Nephron progenitor cell (in vitro differentiated cells): ENCODE data around the gene CIBAR2.
A peak's percentile ranks its signal among the peaks of the same experiment; 100 is the strongest.

Experiments used
- DNase-seq: peaks from one replicate; pipeline ENCODE4 v3.0.0; 2021
- H3K27ac Mint-ChIP-seq: 2 replicates; pipeline ENCODE4 v1.8.0; 2021; ENCODE audit warnings: mild to moderate bottlenecking, moderate library complexity, mixed read lengths
- H3K27me3 Mint-ChIP-seq: 2 replicates; pipeline ENCODE4 v1.8.0; 2021; ENCODE audit warnings: mild to moderate bottlenecking, low read depth, mixed read lengths; ENCODE audit not compliant: poor library complexity
- H3K36me3 Mint-ChIP-seq: 2 replicates; pipeline ENCODE4 v1.8.0; 2021; ENCODE audit warnings: low read depth, mixed read lengths
- H3K4me1 Mint-ChIP-seq: 2 replicates; pipeline ENCODE4 v1.8.0; 2021; ENCODE audit warnings: mixed read lengths
- H3K4me3 Mint-ChIP-seq: 2 replicates; pipeline ENCODE4 v1.8.0; 2021; ENCODE audit warnings: mild to moderate bottlenecking, moderate library complexity, mixed read lengths
- H3K9me3 Mint-ChIP-seq: 2 replicates; pipeline ENCODE4 v1.8.0; 2021; ENCODE audit warnings: mild to moderate bottlenecking, moderate library complexity, mixed read lengths
- TF ChIP-seq, protein P1 (sequence below): fragments of 200-600 bp; sonication (generic); IDR thresholded peaks from 2 replicates; pipeline ENCODE4 v1.5.0; 2021; ENCODE audit warnings: antibody characterized with exemption

The CIBAR2 gene

GRCh38 chr16:85156869-85157268 is 44.6 kb upstream of the CIBAR2 start:
- H3K4me1 Mint-ChIP-seq: peaks cover 72% of the 10 kb centered on the region
- peak overlapping the region; percentile 7 for H3K4me3 Mint-ChIP-seq
- no peak for DNase-seq
- H3K27ac Mint-ChIP-seq: no peak overlapping the region
- no peaks in the 10 kb centered on the region for H3K9me3 Mint-ChIP-seq
- H3K36me3 Mint-ChIP-seq: no peaks in the 10 kb centered on the region
- TF ChIP-seq, protein P1, sequence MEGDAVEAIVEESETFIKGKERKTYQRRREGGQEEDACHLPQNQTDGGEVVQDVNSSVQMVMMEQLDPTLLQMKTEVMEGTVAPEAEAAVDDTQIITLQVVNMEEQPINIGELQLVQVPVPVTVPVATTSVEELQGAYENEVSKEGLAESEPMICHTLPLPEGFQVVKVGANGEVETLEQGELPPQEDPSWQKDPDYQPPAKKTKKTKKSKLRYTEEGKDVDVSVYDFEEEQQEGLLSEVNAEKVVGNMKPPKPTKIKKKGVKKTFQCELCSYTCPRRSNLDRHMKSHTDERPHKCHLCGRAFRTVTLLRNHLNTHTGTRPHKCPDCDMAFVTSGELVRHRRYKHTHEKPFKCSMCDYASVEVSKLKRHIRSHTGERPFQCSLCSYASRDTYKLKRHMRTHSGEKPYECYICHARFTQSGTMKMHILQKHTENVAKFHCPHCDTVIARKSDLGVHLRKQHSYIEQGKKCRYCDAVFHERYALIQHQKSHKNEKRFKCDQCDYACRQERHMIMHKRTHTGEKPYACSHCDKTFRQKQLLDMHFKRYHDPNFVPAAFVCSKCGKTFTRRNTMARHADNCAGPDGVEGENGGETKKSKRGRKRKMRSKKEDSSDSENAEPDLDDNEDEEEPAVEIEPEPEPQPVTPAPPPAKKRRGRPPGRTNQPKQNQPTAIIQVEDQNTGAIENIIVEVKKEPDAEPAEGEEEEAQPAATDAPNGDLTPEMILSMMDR: no peak
- H3K27me3 Mint-ChIP-seq: peaks cover 19% of the 10 kb centered on the region

- Mint-ChIP-seq H3K4me3 (peak overlapping the region; percentile 7), H3K27ac (no peak overlapping the region), H3K27me3 (peaks cover 19% of the 10 kb centered on the region), H3K4me1 (peaks cover 68% of the 10 kb centered on the region), H3K36me3 (no peaks in the 10 kb centered on the region), H3K9me3 (no peaks in the 10 kb centered on the region)
- no peak for DNase-seq
- TF ChIP-seq, protein P1: no peak
Observed at GRCh38 chr16:85156440-85156839, 44.2 kb upstream of the CIBAR2 start.

GRCh38 chr16:85153656-85154091 is 41.4 kb upstream of the CIBAR2 start:
- Mint-ChIP-seq H3K9me3 (no peaks in the 10 kb centered on the region), H3K4me3 (no peak overlapping the region), H3K27me3 (peaks cover 38% of the 10 kb centered on the region), H3K4me1 (peaks cover 65% of the 10 kb centered on the region), H3K27ac (no peak overlapping the region), H3K36me3 (no peaks in the 10 kb centered on the region)
- no peak for DNase-seq
- TF ChIP-seq, protein P1: no peak

GRCh38 chr16:85153046-85153445 is 40.8 kb upstream of the CIBAR2 start:
- H3K36me3 Mint-ChIP-seq: no peaks in the 10 kb centered on the region
- H3K9me3 Mint-ChIP-seq: no peaks in the 10 kb centered on the region
- no peak for DNase-seq
- peaks cover 35% of the 10 kb centered on the region for H3K27me3 Mint-ChIP-seq
- no peak overlapping the region for H3K4me3 Mint-ChIP-seq
- H3K4me1 Mint-ChIP-seq: peaks cover 59% of the 10 kb centered on the region
- TF ChIP-seq, protein P1: no peak
- H3K27ac Mint-ChIP-seq: no peak overlapping the region

- H3K4me3 Mint-ChIP-seq: no peak overlapping the region
- no peak overlapping the region for H3K27ac Mint-ChIP-seq
- H3K9me3 Mint-ChIP-seq: no peaks in the 10 kb centered on the region
- H3K27me3 Mint-ChIP-seq: peaks cover 35% of the 10 kb centered on the region
- H3K4me1 Mint-ChIP-seq: peaks cover 55% of the 10 kb centered on the region
- DNase-seq: no peak
- no peaks in the 10 kb centered on the region for H3K36me3 Mint-ChIP-seq
- TF ChIP-seq, protein P1: no peak
Observed at GRCh38 chr16:85152414-85153030, 40.2 kb upstream of the CIBAR2 start.
